Suprapubic skin (tissue), 4 donors: ENCODE results near the gene PPP2R5C.

Source experiments
- CTCF ChIP-seq, 2 donors: fragments of 200-600 bp in 1 of 2; fragments of 450-650 bp in 1 of 2; sonication (generic) in 1 of 2; IDR thresholded peaks; one replicate each; pipeline ENCODE4 v1.5.1; 2016 to 2019; ENCODE audit warnings: antibody characterized with exemption in 2 of 2, mild to moderate bottlenecking in 1 of 2, moderate library complexity in 1 of 2
- EP300 ChIP-seq: sonication (generic); formaldehyde crosslinking; IDR thresholded peaks from one replicate; pipeline ENCODE4 v1.6.1; 2017; ENCODE audit warnings: antibody characterized with exemption
- POLR2A ChIP-seq, 2 donors: fragments of 450-650 bp; IDR thresholded peaks; one replicate each; pipeline ENCODE4 v1.6.1; 2017; ENCODE audit warnings: antibody characterized with exemption in 2 of 2, mild to moderate bottlenecking in 2 of 2, moderate library complexity in 2 of 2
- POLR2AphosphoS5 ChIP-seq, 3 donors: sonication (generic); formaldehyde crosslinking; IDR thresholded peaks; one replicate each; pipeline ENCODE4 v1.6.1; 2017; ENCODE audit warnings: antibody characterized with exemption in 3 of 3

DNA sequence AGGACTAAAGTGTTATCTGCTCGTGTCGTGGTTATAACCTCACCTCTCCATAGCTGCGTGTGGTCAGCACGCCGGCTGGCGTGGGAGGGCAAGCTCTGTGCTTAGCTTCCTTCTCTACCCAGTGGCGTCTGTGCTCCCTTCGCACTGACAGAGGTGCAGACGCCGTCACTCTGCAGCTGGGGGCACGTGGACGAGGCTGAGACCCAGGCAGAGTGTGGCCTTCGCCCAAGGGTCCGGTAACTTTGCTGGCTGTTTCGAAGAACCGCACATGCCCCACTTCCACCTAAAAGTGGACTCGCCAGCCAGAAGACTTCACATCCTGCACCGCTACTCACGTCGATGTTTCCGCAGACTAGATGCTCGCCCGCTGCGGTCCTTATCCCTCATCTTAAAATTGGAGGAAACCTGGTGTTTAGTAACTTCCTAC lies 166.9 kb downstream of the PPP2R5C start:
- TF ChIP-seq CTCF (IDR thresholded peaks at IDR 0.05): no peak
- TF ChIP-seq POLR2A (IDR thresholded peaks at IDR 0.05): no peak
- no peak for TF ChIP-seq POLR2AphosphoS5 (IDR thresholded peaks at IDR 0.05)
- no peak for TF ChIP-seq EP300
